Measurements from ENCODE around the gene TNKS2. TPM values are rescaled to one million over a fixed set of nuclear protein-coding genes. Genes with fewer than 3 reads are reported as not detected.
"Not testable (repeated sequence)": the region's sequence is repeated elsewhere in the genome, so short reads cannot be mapped to it uniquely, and the experiment has no call there.

TNKS2 gene
- total RNA-seq, 1 experiment from 2014 or later: 15.5 TPM

GRCh38 chr10:91796331-91797047, 1.7 kb upstream of the TNKS2 start:
- peak; percentile 47 for DNase-seq (ENCODE audit: low spot score)

GRCh38 chr10:91797048-91797690, 1.1 kb upstream of the TNKS2 start:
- no peak for DNase-seq (ENCODE audit: low spot score)

DNA sequence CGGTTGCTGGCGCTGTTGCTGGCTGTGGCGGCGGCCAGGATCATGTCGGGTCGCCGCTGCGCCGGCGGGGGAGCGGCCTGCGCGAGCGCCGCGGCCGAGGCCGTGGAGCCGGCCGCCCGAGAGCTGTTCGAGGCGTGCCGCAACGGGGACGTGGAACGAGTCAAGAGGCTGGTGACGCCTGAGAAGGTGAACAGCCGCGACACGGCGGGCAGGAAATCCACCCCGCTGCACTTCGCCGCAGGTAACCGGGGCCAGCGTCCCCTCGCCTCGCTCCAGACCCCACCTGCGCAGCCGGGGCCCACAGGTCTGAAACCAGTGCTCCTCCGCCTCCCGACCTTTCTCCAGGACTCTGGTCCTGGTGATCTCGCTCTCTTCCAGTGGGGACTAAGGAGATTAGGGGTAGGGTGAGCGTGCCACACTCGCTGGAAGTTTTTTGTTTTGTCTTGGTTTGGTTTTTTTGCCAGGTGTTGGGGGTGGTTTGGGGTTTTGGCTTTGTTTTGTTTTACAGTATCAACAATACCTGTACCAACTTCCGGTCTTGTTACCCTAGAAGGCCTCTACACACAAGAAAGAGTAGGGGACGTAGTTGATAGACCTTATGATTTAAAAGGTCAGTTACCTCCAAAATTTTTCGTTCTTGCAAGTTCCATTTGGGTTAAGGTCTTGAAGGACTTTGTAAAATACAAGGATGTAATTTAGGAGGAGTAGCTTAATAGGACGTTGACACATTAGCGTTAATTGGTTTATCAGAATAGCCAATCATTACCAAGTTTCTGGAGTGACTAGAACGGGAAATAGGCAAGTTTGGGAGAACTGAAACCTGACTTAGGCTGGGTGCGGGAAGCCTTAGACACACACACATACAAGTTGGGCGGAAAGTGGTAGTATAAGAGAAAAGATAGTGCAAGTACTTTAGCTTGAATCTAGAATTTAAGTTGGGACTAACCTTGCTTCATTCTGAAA, 704 bp downstream of the TNKS2 start:
- DNase-seq (ENCODE audit: low spot score): peak; percentile 64

DNA sequence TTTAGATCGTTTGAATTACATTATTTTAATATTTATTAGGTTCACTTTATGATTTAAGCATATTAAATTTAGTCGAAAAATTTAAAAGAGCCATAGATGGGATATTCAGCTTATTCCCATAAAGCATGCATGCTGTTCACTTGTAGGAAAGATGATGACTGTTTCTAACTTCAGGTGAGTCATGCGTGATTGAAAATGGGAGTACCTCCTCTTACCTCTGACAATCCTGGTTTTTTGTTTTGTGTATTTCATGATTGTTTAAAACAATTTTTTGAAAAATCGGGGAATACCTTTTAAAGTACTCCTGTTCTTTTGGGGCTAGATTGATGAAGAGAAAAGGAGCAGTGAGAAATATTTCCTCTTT, 1.4 kb downstream of the TNKS2 start:
- DNase-seq (ENCODE audit: low spot score): peak; percentile 28

- peak; percentile 14 for DNase-seq (ENCODE audit: low spot score)
These were observed 2.0 kb downstream of the TNKS2 start for GRCh38 chr10:91800182-91800581.

DNA sequence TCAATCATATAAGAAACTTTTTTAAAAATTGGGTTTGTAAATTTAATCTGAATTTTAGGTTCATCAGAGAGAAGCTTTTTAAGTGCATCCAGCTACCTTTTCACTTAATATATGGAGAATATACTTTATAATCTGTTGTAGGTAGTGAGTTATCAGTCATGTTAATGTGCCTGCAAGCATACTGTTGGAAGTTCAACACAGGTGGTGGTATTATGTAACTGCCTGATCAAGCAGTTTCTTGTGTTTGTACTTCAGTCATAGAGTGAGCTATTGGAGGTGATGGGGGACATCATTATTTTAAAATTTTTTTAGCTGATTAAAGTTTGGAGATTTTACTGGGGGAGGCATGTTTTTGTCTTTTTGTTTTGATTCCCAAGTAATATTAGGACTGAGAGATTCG, 2.5 kb downstream of the TNKS2 start:
- DNase-seq (ENCODE audit: low spot score): no peak

GRCh38 chr10:91803386-91804125, 5.3 kb downstream of the TNKS2 start:
- no peak for DNase-seq (ENCODE audit: low spot score)

GRCh38 chr10:91804126-91804510, 5.9 kb downstream of the TNKS2 start:
- DNase-seq (ENCODE audit: low spot score): no peak

DNA sequence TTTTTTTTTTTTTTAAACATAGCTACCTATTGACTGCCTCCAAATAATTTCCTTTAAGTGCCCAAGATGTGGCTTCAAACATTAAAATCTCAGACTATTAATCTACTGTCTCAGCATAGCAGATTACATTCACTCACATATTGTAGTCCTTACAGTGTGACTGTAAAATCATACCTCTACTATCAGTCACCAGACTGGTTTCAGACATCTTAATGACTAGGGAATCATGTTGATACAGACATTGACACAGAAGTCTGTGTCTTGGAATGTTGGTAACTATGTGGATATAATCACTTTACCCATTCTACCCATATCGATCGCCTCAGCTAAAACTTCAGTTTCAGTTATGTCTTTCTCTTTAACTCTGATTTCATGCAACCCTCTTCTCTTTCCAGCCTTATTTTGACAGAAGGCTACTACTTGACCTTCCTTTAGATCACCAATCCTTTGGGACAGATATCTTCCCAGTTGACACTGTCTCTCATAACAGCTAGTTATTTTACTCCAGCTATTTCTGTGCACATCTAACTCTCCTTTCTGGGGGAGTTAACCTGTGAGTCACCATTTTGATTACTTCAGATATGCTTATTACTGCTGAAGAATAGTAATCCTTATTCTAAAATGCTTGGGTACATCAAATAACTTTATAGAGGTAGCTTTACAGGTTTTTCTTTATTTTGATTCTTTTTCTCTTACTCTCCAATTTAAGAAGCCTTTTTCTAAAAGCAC, 7.0 kb downstream of the TNKS2 start:
- no peak for DNase-seq (ENCODE audit: low spot score)

GRCh38 chr10:91807264-91807663, 9.0 kb downstream of the TNKS2 start:
- DNase-seq (ENCODE audit: low spot score): not testable (repeated sequence)

DNA sequence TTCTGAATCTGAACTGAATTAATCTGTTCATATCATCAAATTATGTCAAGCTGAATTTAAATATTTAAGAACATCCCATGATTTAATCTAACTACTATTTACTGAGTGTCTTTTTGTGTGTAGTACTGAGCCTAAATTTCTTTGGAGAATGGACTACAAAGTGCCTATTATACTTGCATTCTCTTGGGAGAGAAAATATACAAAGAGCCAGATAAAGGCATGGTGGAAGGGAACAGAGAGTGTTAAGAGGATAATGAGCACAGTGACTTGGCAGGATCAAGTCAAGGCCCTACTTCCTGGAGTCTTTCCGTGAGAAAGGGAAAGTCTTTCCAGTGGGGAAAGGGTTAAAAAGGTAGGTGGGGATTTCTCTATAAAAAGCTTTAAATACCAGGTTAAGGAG, 15.0 kb downstream of the TNKS2 start:
- no peak for DNase-seq (ENCODE audit: low spot score)

DNA sequence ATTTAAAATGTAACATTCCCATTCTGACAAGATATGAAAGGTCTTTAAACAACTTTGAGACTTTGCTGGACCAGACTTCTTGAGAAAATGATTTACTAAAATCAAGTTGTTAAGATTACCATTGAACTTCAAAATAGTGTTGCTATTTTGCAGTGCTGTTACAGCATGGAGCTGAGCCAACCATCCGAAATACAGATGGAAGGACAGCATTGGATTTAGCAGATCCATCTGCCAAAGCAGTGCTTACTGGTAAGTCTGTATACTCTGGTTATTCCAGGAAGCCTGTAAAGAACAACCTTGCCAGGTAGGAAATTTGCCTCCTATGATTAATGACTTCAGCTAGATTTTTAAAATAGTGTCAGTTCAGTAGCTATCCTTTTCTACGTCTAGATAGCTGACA, 18.8 kb downstream of the TNKS2 start:
- DNase-seq (ENCODE audit: low spot score): no peak

DNA sequence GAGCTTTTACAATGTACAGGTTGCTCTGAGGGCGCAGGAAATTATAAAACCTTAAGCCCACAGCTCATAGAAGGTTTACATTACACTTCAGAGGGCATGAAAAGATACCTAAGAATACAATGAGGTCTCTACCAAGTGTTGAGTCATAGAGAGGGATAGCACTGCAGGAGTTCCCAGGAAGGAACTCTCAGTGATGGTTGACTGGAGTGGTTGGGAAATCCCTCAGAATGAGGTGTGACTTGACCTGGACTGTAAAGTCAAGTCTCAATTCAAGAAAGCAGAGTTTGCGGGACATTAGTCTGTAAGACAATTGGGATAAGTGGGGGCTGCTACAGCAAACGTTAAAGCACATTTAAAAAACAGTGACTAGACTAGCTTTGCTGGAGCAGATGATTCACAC, 21.9 kb downstream of the TNKS2 start:
- DNase-seq (ENCODE audit: low spot score): no peak

DNA sequence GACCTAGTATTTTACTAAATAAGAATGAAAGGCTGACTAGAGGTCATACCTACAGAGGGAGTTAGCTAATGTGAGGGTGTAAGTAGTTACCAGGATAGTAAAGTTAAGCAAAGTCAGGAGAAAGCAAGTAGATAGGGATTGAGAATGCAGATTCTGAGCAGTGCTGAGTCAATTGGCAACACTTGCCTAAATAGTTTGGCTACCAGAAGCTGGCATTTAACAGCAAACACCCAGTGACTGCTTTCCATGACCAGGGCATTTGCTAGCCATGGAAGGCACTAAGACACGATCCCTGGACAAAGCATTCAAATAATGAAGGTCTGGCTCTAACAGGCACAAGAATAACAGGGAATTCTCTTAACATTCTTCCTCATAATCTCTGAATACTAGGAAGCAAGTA, 25.9 kb downstream of the TNKS2 start:
- DNase-seq (ENCODE audit: low spot score): no peak

GRCh38 chr10:91829268-91829667, 31.0 kb downstream of the TNKS2 start:
- DNase-seq (ENCODE audit: low spot score): no peak

DNA sequence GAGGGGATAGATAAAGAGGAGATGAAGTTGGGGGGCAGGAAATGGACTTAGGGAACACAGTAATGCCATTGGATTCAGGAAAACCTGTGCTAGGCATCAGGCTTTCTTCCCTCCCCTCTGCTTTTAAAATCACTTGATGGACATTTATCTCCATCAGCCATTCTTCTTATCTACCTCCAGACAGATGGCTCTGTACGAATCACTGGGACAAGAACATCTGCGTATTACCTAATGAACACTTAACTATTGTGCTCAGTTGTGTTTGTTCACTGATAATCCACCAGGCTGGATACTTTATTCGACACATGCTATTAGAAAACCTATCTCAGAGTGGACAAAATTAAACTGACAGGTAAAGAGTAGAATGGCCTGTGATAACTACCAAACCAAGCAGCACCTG, 40.0 kb downstream of the TNKS2 start:
- no peak for DNase-seq (ENCODE audit: low spot score)

DNA sequence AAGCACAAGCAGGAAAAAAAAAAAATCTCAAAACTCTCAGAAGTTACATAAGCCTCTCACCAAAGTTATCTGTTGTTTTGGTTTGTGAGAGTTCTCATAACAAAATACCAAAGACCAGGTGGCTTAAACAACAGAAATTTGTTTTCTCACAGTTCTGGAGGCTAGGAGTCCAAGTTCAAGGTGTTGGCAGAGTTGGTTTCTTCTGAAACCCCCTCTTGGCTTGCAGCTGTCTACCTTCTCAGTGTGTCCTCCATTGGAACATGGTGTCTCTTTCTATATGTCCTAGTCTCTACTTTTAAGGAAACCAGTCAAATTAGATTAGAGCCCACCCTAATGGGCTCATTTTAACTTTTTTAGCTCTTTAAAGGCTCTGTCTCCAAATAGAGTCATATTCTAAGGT, 44.9 kb downstream of the TNKS2 start:
- DNase-seq (ENCODE audit: low spot score): no peak

DNA sequence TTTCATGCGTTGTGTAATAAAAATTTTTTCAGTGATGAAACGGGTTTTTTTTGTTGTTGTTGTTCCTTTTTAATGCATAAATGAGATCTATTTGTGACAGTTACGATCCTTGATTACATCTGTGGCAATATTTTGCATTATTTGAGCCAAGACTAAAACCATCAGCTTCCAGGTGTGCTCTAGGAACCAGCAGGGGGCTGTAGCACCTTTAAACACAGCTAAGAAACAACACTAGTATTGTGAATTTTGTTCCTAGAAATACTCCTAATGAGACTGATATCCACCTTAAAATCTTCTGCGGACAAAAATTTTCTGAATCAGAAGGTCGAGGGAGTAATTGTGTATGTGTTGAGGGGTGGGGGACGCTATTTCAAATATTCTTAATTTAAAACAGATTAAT, 58.4 kb downstream of the TNKS2 start:
- DNase-seq (ENCODE audit: low spot score): peak; percentile 47

GRCh38 chr10:91860885-91861284, 62.7 kb downstream of the TNKS2 start:
- DNase-seq (ENCODE audit: low spot score): no peak

DNA sequence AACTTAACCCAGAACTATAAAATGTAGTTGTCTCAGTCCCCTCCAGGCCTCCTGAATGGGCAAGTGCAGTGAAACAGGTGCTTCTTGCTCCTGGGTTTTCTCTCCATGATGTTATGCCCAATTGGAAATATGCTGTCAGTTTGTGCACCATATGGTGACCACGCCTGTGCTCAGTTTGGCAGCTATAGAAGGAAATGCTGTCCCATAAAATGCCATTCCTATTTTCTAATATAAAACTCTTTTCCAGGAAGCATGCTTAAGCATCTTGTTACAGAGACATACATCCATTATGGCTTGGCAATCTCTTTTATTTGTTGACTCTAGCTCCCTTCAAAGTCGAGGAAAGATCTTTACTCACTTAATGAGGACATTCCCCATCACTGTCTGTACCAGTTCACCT, 65.9 kb downstream of the TNKS2 start:
- DNase-seq (ENCODE audit: low spot score): no peak

DNA sequence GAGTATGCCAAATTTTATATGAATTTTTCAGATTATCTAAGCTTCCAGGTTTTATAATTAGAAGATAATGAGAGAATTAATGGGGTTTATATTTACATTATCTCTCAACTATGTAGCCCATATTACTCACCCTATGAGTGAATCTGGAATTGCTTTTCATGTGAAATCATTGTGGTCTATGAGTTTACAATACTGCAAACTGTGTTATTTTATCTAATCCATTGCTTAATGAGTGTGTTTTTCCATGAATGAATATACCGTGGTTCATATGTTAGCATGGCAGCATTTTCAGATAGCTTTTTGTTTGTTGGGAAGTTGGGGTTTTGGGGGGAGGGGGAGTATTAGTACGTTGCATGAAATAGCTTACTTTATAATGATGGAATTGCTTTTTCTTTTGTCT, 66.5 kb downstream of the TNKS2 start:
- no peak for DNase-seq (ENCODE audit: low spot score)

All from HT-29 (cell line).